Stimulated activated CD8-positive, alpha-beta memory T cell treated with anti-CD3 and anti-CD28 coated beads, Interleukin-4, amount 100 ng/mL, for 4 hours (primary cell): ENCODE results near the gene TTC4.

Experiments
- DNase-seq, 2 donors: peaks; one replicate each; pipeline ENCODE4 v3.0.0-alpha.2; 2020; ENCODE audit warnings: low read depth in 2 of 2, low spot score in 1 of 2

The TTC4 gene

GRCh38 chr1:54703471-54703870 lies 12.2 kb upstream of the TTC4 start:
- no peak for DNase-seq

GRCh38 chr1:54705153-54705552 lies 10.5 kb upstream of the TTC4 start:
- no peak for DNase-seq

- no peak for DNase-seq
Measured at GRCh38 chr1:54706419-54706818, 9.2 kb upstream of the TTC4 start.

GRCh38 chr1:54708385-54708784 lies 7.3 kb upstream of the TTC4 start:
- DNase-seq, result no peak

- no peak for DNase-seq
Measured at GRCh38 chr1:54709547-54710292, 5.9 kb upstream of the TTC4 start.

- no peak for DNase-seq
Measured at GRCh38 chr1:54710434-54710833, 5.2 kb upstream of the TTC4 start.

- no peak for DNase-seq
Measured at GRCh38 chr1:54710841-54711240, 4.8 kb upstream of the TTC4 start.

- DNase-seq, result no peak
Measured at GRCh38 chr1:54711536-54711935, 4.1 kb upstream of the TTC4 start.

- DNase-seq, result no peak
Measured at GRCh38 chr1:54714881-54715492, 674 bp upstream of the TTC4 start.

- DNase-seq, result no peak
Measured at GRCh38 chr1:54716299-54717047, 812 bp downstream of the TTC4 start.

- DNase-seq, result no peak
Measured at GRCh38 chr1:54721719-54722118, 6.1 kb downstream of the TTC4 start.

GRCh38 chr1:54723985-54724384 lies 8.3 kb downstream of the TTC4 start:
- no peak for DNase-seq

- no peak for DNase-seq
Measured at GRCh38 chr1:54724771-54725170, 9.1 kb downstream of the TTC4 start.

- DNase-seq, result no peak
Measured at GRCh38 chr1:54728027-54728426, 12.4 kb downstream of the TTC4 start.

- DNase-seq, result no peak
Measured at GRCh38 chr1:54736685-54737084, 21.0 kb downstream of the TTC4 start.

- DNase-seq, result no peak
Measured at GRCh38 chr1:54738244-54738643, 22.6 kb downstream of the TTC4 start.

- no peak for DNase-seq
Measured at GRCh38 chr1:54741531-54741930, 25.9 kb downstream of the TTC4 start.

GRCh38 chr1:54742282-54742681 lies 26.6 kb downstream of the TTC4 start:
- DNase-seq, result no peak

GRCh38 chr1:54743416-54744226 lies 28.0 kb downstream of the TTC4 start:
- no peak for DNase-seq

GRCh38 chr1:54744696-54745095 lies 29.0 kb downstream of the TTC4 start:
- no peak for DNase-seq

GRCh38 chr1:54745274-54745673 lies 29.6 kb downstream of the TTC4 start:
- DNase-seq, result no peak
